ENCODE results near the gene SDC1. TPM values are rescaled to one million over a fixed set of nuclear protein-coding genes. Genes with fewer than 3 reads are reported as not detected.

Gene SDC1
- total RNA-seq, 1 donor from 2014 or later: 3.6 TPM

DNA sequence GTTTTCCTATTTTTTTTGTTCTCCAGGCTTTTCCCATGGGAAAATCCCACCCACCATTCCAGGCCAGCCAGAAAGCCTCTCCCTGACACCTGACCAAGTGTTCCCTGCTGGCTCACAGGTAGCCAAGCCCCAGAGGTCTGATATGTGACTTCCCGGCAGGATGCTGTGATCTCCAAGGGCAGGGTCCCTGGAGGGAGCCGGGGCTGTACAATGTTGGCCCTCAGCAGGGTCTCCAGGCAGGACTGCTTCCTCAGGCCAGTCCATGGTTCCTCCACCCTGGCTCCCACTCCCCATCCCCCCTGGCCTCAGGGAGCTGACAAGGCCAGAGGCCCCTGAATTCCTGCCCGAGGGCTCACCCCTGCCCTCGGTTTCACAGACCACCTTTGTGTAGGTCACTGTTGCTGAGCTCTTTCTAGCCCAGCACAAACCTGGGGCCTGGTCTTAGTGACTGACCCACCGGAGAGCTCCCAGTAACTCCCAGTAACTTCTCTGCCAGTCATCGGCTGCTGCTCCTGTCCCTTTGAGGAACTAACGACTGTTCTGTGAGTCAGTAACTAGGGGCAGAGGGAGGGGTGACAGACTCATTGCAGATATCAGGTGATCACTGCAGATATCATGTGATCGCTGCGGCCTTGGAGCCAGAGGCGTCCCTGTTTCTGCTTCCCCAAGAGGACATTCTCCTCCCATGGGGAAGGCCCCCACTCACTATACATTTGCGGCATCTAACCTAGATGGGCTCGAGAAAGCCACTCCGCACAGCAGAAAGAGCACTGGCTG is 38.7 kb downstream of the SDC1 start:
- TF ChIP-seq CTCF (IDR thresholded peaks at IDR 0.05; ENCODE audit: unreplicated experiment): no peak
- H3K27ac Mint-ChIP-seq (ENCODE audit: unreplicated experiment): no peak overlapping the region

GRCh38 chr2:20185176-20186022 is 39.5 kb downstream of the SDC1 start:
- Mint-ChIP-seq H3K9me3 (ENCODE audit: unreplicated experiment) (no peaks in the 10 kb centered on the region), H3K36me3 (ENCODE audit: low read depth, unreplicated experiment) (no peaks in the 10 kb centered on the region), H3K27me3 (ENCODE audit: unreplicated experiment) (peaks cover 10% of the 10 kb centered on the region), H3K4me1 (ENCODE audit: unreplicated experiment) (peaks cover 13% of the 10 kb centered on the region), H3K27ac (ENCODE audit: unreplicated experiment) (no peak overlapping the region), H3K4me3 (ENCODE audit: unreplicated experiment) (no peak overlapping the region)
- no peak for TF ChIP-seq CTCF (IDR thresholded peaks at IDR 0.05; ENCODE audit: unreplicated experiment)
- no peak for DNase-seq (ENCODE audit: low spot score)

More for the DNA sequence above, 38.7 kb downstream of the SDC1 start:
- Mint-ChIP-seq H3K27me3 (ENCODE audit: unreplicated experiment) (peaks cover 10% of the 10 kb centered on the region), H3K9me3 (ENCODE audit: unreplicated experiment) (no peaks in the 10 kb centered on the region), H3K36me3 (ENCODE audit: low read depth, unreplicated experiment) (no peaks in the 10 kb centered on the region), H3K4me1 (ENCODE audit: unreplicated experiment) (peaks cover 13% of the 10 kb centered on the region), H3K4me3 (ENCODE audit: unreplicated experiment) (no peak overlapping the region)
- DNase-seq (ENCODE audit: low spot score): no peak

- Mint-ChIP-seq H3K36me3 (ENCODE audit: low read depth, unreplicated experiment) (no peaks in the 10 kb centered on the region), H3K4me3 (ENCODE audit: unreplicated experiment) (no peak overlapping the region), H3K4me1 (ENCODE audit: unreplicated experiment) (peaks cover 13% of the 10 kb centered on the region), H3K27ac (ENCODE audit: unreplicated experiment) (no peak overlapping the region), H3K9me3 (ENCODE audit: unreplicated experiment) (no peaks in the 10 kb centered on the region), H3K27me3 (ENCODE audit: unreplicated experiment) (peaks cover 10% of the 10 kb centered on the region)
- no peak for TF ChIP-seq CTCF (IDR thresholded peaks at IDR 0.05; ENCODE audit: unreplicated experiment)
- DNase-seq (ENCODE audit: low spot score): no peak
These were observed 40.6 kb downstream of the SDC1 start for GRCh38 chr2:20184067-20184938.

DNA sequence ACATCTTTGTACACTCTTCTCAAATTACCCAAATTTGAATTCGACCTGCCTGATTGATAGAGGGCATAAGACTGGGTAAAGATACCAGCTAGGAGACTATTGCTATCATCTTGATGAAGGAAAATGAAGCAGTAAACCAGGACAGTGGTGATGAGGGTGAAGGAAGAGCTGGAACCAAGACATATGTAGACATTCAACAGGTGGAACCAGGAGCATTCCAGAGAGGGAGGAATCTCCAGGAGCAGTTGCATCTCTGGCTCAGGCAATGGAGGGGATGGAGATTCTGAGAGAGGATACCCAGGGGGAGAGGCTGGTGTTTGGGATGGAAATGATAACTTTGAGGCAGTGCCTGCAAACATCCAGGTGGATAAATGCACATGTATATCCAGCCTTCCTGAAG is 41.6 kb downstream of the SDC1 start:
- Mint-ChIP-seq H3K9me3 (ENCODE audit: unreplicated experiment) (no peaks in the 10 kb centered on the region), H3K27me3 (ENCODE audit: unreplicated experiment) (peaks cover 6% of the 10 kb centered on the region), H3K4me1 (ENCODE audit: unreplicated experiment) (peaks cover 9% of the 10 kb centered on the region), H3K4me3 (ENCODE audit: unreplicated experiment) (no peak overlapping the region), H3K27ac (ENCODE audit: unreplicated experiment) (peak overlapping the region; percentile 81), H3K36me3 (ENCODE audit: low read depth, unreplicated experiment) (no peaks in the 10 kb centered on the region)
- TF ChIP-seq CTCF (IDR thresholded peaks at IDR 0.05; ENCODE audit: unreplicated experiment): no peak
- no peak for DNase-seq (ENCODE audit: low spot score)

Measured in endothelial cell (in vitro differentiated cells).